NAMALWA (cell line): Measurements from ENCODE around the gene CHDH.

ENCODE experiments used
- DNase-seq: peaks from one replicate; pipeline ENCODE4 v3.0.0-alpha.2; 2015; ENCODE audit warnings: low spot score

CHDH gene

DNA sequence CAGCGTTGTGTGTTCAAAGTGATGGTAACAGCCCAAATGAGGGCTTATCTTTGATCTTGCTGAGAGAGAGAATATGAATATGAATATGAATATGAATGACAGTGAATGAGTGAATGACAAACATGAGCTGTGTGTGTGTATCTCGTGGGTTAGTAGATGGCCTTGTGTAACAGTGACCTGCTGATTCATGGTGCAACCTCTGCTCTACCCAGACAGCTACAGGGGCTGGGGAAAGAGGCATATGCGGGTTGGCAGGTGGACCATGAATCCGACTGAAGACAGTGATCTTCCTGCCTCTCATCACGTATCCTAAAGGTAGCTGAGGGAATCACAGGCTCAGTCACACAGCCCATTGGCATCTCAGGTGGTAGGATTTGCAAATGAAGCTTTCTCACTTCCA is 58.2 kb downstream of the CHDH start:
- DNase-seq: no peak

- DNase-seq: no peak
These were observed 59.2 kb downstream of the CHDH start for GRCh38 chr3:53787016-53787415.

DNA sequence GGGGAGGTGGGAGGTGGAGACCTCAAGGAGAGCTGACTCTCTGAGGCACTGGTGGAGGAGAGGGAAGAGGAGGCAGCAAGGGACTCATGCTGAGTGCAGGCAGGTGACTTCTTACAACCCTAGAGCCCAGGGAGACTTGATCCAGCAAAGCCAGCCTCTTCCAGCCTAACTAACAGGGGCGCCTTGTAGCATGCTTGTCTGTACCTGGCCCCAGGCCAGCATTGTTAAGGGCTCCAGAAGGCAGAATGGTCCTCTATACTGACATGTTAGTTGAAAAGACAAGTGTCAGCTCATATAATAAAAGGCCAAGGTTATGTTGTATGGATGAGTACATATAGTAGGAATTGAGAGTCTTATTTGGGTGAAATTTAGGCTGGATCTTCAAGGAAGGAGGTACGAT is 65.4 kb downstream of the CHDH start:
- no peak for DNase-seq

DNA sequence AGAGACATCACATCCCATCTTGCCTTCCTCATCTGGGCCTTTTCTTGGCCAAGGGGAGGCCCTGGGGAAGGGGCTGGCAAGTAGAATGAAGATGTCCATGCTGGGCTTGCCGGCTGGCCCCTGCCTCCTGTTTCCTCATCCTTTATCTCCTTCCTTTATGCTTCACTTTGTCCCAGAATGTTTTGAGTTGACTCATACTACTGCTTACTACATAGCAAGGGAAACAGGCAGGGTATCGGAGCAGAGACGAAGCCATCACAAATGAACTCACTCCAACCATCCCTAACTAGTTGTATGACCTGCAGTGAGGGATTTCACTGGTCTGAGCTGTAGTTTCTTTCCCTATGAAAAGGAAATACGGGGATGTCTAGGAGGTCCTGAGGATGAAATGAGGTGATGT is 66.0 kb downstream of the CHDH start:
- DNase-seq: no peak

DNA sequence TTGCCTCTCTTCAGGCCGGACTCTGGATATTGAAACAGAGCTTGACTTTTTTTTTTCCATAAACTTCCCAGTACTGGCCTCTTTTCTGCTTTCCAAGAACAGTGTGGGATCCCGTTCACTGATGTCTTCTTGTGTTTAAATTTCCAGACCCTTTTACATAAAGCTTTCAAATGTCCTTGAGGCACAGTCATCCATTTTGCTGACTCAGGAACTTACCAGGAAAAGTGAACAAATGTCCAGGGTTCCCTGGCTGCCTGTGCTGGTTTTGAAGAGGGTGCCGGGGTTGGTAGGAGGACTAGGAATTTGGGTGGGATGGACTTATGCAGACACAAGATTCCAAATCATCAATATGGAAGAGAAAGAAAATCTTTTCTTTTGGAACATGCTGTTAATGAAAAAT is 68.1 kb downstream of the CHDH start:
- no peak for DNase-seq

DNA sequence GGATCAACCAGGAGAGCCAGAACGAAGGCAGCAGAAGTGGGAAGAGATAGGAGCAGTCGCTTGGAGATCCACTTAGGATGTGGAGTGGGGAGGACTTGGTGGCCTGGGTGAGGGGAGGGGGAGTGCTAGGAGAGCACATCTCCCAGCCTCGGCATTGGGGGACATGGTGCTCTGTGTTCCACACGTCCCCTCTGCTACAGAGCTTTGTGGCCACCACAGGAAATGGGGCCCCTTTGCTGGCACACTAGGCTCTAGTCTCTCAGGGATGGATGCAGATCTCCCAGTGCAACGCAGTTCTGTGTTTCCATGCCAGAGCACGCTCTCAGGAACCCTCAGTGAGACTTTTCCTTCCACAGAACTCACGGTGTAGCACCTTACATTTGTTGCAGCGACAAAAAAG is 68.8 kb downstream of the CHDH start:
- DNase-seq: no peak

- no peak for DNase-seq
These were observed 69.6 kb downstream of the CHDH start for GRCh38 chr3:53776494-53777101.

- DNase-seq: no peak
These were observed 70.4 kb downstream of the CHDH start for GRCh38 chr3:53775834-53776251.

DNA sequence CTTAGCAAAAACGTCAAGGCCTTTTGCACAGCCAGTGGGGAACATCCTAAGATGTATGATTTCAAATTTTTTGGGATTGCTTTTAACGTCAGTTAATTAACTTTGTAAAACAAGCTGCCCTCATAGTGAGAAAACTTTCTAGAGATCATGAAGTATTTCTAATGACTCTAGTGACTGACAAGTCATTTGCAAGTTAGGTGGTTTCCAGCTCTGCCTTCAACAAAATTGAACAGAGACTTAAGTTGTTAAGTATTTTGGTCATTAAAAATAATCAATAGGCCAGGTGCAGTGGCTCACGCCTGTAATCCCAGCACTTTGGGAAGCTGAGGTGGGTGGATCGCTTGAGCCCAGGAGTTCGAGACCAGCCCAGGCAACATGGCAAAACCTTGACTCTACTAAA is 71.2 kb downstream of the CHDH start:
- DNase-seq: no peak

DNA sequence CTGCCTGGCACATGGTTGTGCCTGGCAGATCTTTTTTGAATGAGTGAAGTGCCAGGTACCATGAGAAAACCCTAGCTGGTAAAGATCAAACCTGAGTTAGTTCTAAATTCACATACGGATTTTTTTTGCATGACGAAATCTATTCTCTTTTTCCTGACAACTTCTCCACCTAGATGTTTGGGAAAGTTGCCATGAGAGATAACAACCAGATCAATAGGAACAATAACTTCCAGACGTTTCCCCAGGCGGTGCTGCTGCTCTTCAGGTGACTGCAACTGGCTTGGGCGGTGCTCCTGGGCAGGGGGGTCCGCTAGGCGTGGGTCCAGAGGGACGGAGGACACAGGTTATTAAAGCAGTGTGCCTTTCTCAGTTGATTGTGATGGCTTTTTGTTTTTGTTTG is 71.8 kb downstream of the CHDH start:
- no peak for DNase-seq

DNA sequence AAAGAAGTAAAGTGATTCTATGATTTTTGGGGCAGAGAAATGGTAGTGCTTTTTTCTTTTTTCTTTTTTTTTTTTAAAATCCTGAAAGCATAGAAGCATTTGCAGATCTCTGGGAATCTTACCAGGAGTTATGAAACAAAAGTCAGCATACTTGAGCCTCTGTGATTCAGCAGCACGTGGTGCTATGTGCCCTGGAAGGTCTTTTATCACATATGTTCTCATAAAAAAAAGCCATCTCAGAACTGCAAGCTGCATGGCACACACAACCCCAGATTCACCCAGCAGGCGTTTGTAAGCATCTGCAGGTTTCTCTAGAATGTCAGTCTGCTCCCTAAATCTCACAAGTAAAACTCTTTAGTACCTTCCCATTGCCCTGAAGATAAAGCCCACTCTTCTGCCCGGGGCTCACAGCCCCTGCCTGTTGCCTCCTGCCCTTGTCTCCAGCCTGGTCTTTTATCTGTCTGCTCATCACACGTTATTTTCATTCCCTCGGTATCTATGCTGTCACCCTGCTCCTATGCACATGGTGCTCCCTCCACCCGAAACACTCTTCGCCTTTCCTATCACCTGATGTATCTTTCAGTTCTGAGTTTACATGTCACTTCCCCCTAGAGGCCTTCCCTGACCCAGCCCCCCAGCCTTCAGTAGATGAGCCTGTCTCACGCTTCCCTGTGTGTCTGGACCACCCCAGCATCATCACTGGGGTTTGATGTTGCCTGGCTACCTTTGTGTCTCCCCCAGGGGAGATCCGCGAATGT is 72.4 kb downstream of the CHDH start:
- no peak for DNase-seq

DNA sequence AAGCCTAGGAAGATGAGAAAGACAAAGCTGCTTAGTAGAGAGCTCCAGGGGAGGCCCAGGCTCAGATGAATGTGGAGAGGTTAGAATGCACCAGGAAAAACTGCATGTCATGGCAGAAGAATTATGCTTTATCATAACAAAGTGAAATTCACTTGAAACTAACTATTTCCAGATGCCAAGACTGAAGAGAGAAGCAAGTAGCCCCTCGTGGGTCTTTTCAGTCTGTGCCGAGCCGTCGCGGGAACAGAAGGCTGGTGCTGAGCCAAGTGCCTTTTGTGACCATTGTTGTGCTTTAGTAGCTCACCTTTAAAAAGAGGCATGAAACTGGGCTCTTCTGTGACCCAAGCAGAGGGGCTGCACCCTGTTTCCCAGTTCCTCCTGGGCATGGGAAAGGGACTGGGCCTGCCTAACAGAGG is 73.2 kb downstream of the CHDH start:
- DNase-seq: no peak

- DNase-seq: no peak
These were observed 73.7 kb downstream of the CHDH start for GRCh38 chr3:53772562-53772961.

GRCh38 chr3:53768478-53769459 is 77.5 kb downstream of the CHDH start:
- DNase-seq: no peak

DNA sequence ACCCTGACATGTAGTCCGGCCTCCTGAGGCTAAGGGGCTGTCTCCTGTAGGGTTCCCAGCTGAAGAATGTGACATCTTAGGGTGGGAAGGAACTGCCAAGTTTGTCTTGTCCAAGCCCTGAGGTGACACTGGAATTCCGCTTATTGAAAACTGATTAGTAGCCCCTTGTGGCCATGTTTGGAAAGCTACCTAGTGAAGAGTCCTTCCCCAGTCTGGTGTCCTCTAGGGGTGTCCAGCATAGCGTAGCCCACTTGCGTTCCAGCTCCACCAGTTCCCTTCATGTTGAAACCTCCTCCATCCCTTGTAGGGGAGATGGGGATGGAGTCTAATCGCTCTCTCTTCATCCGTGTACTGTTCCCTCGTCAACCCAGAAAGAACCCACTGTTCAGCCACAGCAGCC is 79.5 kb downstream of the CHDH start:
- no peak for DNase-seq

GRCh38 chr3:53765753-53766152 is 80.5 kb downstream of the CHDH start:
- no peak for DNase-seq

DNA sequence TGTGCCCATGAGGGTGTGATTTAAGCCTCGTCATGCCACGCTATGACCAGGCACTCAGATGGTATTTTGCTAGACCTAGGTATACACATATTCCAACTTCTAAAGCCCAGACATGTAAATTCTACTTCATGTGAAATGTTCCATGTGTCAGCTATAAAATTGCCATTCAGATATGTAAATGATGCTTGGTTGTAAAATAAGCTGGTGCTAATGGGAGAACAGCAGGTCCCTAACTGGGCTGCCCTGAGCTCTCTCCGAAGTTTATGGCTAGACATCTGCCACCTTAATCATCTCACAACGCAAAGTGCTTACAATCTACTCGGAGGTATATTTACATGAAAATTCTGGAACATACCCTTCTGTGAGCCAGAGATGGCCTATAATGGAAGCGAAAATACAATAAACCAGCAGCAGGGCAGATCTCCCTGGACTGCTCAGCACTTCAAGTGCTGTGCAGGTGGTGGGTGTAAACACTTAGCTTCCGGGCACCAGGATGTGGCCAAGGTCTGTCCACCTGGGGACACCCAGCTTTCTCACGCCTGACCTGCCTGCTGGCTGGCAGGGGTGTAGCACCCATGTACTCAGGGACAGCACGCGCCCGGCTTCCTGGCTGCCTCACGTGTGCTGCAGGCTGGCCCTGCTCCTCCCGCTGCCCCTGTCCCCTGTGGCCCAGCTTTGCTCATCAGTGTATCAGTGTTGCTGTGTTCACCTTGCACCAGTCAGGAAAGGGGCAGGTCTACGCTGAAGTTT is 82.0 kb downstream of the CHDH start:
- DNase-seq: no peak

DNA sequence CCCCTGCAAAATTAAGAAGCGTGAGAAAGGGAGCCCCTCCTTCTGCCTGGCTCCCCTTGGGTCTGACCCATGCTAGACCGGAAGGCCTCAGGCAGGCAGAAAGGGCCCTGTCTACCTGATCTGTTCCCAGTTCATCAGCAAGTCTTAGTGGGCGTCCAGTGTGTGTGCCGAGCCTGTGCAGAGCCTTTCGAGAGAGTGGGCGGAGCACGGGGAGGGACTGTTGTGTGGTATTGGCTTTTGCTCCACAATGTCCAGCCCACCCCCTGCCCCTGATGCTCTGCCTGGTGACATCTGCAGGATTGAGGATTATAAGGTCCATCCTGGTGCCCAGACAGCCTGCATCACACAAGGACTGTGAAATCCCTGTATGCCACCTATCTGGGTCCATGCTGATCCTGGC is 82.9 kb downstream of the CHDH start:
- DNase-seq: no peak
